NB4 (cell line): Measurements from ENCODE around the gene RHO.

Source experiments
- POLR2A ChIP-seq: IDR thresholded peaks from 2 replicates; pipeline ENCODE4 v1.6.1; 2011; ENCODE audit warnings: mild to moderate bottlenecking; ENCODE audit not compliant: insufficient read length; ENCODE audit errors: extremely low read depth
- TF ChIP-seq, protein P1 (sequence below): IDR thresholded peaks from one replicate; pipeline ENCODE4 v1.5.1; 2012; ENCODE audit warnings: low read depth, low read length

DNA sequence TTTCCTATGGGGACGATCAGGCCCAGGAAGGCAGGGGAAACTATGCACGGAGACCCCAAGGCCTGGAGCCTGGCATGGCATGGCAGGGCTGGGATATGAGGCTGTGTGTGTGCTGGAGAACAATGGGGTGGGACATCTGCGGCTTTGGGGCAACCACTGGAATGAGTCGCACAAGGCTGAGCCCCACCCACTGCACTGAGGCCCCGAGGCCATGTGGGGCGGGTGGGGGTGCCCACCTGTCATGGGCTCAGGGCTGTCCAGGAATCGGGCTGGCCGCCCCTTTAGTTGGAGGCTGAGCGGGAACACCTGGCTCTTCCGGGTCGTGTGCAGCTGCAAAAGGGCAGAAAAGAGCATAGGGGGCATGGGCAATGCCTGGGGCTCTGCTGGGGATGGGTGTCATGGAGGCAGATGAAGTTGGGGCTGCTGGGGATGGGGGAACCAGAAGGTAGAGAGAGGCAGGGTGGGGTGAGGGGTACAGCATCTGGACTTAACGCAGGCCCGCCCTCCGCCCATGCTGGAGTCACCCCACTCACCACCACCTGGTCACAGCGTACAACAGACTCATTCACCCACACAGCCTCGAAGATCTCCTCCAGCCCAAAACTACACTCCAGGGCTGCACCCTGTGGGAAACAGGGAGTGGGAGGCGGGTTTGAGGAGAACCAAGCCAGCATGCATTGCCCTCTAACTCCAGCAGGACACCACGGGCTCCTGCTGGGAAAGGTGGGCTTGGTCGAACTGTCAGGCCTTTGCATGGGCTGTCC, 47.0 kb downstream of the RHO start:
- no peak for TF ChIP-seq POLR2A
- TF ChIP-seq, protein P1, sequence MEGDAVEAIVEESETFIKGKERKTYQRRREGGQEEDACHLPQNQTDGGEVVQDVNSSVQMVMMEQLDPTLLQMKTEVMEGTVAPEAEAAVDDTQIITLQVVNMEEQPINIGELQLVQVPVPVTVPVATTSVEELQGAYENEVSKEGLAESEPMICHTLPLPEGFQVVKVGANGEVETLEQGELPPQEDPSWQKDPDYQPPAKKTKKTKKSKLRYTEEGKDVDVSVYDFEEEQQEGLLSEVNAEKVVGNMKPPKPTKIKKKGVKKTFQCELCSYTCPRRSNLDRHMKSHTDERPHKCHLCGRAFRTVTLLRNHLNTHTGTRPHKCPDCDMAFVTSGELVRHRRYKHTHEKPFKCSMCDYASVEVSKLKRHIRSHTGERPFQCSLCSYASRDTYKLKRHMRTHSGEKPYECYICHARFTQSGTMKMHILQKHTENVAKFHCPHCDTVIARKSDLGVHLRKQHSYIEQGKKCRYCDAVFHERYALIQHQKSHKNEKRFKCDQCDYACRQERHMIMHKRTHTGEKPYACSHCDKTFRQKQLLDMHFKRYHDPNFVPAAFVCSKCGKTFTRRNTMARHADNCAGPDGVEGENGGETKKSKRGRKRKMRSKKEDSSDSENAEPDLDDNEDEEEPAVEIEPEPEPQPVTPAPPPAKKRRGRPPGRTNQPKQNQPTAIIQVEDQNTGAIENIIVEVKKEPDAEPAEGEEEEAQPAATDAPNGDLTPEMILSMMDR: no peak
